Measurements from ENCODE around the gene ARHGEF7. TPM values are rescaled to one million over a fixed set of nuclear protein-coding genes. Genes with fewer than 3 reads are reported as not detected.

Gene ARHGEF7
- total RNA-seq, 4 donors from 2014 or later: 88.7 to 119 (median 110) TPM

- 70 to 71% methylated on average over 7 of the region's 7 CpGs for WGBS, 2 donors
- Histone ChIP-seq H3K36me3 (no peaks in the 10 kb centered on the region), H3K27ac (peak overlapping the region in 1 of 4 donors; percentile 28)
Measured at GRCh38 chr13:111145071-111145470, 30.0 kb downstream of the ARHGEF7 start.

DNA sequence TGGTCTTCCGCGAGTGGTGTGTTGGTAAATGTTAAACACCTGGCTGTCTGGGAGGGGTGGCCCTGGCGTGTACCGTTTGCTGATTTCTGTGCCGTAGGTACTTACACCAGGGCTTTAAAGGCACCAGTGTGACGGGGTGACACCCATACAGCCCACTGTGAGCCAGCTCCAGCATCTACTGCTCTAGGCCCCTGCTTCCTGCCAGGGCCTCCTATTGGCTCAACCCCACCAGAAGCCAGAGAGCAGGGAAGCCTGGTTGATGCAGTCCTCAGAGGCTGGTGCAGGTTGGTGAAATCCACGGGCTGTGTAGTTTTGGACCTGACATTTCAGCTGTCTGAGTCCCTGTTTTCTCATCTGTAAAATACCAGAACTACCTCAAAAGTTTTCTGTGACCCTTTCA lies 30.4 kb downstream of the ARHGEF7 start:
- H3K27ac ChIP-seq: peak overlapping the region in 1 of 4 donors; percentile 28

More at GRCh38 chr13:111145071-111145470, 30.0 kb downstream of the ARHGEF7 start:
- DNase-seq (ENCODE audit: low spot score in 2 of 2): no peak
- TF ChIP-seq, protein P1, sequence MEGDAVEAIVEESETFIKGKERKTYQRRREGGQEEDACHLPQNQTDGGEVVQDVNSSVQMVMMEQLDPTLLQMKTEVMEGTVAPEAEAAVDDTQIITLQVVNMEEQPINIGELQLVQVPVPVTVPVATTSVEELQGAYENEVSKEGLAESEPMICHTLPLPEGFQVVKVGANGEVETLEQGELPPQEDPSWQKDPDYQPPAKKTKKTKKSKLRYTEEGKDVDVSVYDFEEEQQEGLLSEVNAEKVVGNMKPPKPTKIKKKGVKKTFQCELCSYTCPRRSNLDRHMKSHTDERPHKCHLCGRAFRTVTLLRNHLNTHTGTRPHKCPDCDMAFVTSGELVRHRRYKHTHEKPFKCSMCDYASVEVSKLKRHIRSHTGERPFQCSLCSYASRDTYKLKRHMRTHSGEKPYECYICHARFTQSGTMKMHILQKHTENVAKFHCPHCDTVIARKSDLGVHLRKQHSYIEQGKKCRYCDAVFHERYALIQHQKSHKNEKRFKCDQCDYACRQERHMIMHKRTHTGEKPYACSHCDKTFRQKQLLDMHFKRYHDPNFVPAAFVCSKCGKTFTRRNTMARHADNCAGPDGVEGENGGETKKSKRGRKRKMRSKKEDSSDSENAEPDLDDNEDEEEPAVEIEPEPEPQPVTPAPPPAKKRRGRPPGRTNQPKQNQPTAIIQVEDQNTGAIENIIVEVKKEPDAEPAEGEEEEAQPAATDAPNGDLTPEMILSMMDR (IDR thresholded peaks at IDR 0.05): no peak
- no peak for TF ChIP-seq POLR2A (IDR thresholded peaks at IDR 0.05)
- TF ChIP-seq EP300 (IDR thresholded peaks at IDR 0.05): no peak
- no peaks in the 10 kb centered on the region for H3K27me3 ChIP-seq
- H3K9me3 ChIP-seq: no peaks in the 10 kb centered on the region
- peaks cover 0 to 6% (median 0%) of the 10 kb centered on the region in 4 donors for H3K4me1 ChIP-seq
- no peak overlapping the region for H3K4me3 ChIP-seq

DNA sequence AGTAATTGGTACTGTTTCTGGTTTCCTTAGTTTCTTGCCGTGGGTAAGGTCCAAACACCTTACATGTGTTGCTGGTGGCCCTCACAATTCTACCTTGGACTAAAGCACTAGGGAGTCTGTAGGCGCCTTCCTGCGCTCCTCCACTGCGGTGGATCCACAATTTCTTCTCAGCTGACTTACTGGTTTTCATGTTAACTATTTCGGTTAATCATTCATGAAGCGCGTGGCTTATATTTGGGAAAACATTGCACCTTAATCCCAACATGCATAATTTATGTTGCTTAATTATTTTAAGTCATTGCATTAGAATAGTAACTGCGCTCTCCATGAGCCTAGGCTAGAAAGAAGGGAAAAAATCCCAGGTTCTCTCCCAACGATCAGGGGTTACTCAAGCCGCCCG lies 37.7 kb downstream of the ARHGEF7 start:
- Histone ChIP-seq H3K9me3 (no peaks in the 10 kb centered on the region), H3K36me3 (no peaks in the 10 kb centered on the region), H3K27me3 (no peaks in the 10 kb centered on the region), H3K4me1 (peaks cover 0 to 62% (median 19%) of the 10 kb centered on the region in 4 donors), H3K27ac (peak overlapping the region; percentile 87 to 96 (median 94)), H3K4me3 (peak overlapping the region; percentile 72 to 86 (median 85))
- TF ChIP-seq POLR2A (IDR thresholded peaks at IDR 0.05) (no peak), EP300 (IDR thresholded peaks at IDR 0.05) (no peak)
- TF ChIP-seq, protein P1 (IDR thresholded peaks at IDR 0.05): no peak
- 8 to 14% methylated on average over 11 of the region's 11 CpGs for WGBS, 2 donors
- no peak for DNase-seq (ENCODE audit: low spot score in 2 of 2)

More for the DNA sequence above, 30.4 kb downstream of the ARHGEF7 start:
- 80 to 84% methylated on average over 7 of the region's 7 CpGs for WGBS, 2 donors
- no peak for DNase-seq (ENCODE audit: low spot score in 2 of 2)
- Histone ChIP-seq H3K4me1 (peaks cover 0 to 9% (median 0%) of the 10 kb centered on the region in 4 donors), H3K27me3 (no peaks in the 10 kb centered on the region), H3K4me3 (no peak overlapping the region), H3K9me3 (no peaks in the 10 kb centered on the region), H3K36me3 (no peaks in the 10 kb centered on the region)
- TF ChIP-seq EP300 (IDR thresholded peaks at IDR 0.05) (no peak), POLR2A (IDR thresholded peaks at IDR 0.05) (no peak)

DNA sequence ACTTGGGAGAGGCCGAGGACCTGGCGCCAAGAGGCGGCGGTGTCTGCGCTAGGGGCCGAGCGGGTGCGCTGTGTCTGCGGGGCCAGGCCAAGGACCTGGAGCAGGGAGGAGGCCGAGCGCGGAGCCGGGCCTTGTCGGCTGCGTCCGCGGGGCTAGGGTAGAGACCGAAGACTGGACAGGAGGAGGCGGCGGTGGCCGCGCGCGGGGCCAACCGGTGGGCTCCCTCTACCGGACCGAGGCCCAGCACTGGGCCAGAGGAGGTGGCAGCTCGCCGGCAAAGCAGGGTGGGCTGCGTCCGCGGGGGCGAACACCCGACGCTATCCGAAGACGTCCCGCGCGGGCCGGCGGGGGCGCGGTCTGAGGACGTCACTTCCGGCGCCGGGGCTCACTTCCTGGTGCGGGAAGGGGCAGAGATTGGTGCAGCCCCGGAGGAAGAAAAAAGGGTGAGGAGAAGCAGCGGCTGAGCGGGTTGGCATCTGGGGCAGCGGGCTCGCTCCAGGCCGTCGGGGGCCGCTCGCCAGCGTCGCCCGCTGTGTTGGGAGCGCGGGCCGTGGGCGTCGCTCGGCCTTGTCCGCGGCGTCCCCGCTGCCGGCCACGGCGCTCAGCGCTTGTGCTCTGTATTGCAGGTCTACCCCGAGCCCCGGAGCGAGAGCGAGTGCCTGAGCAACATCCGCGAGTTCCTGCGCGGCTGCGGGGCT lies 38.3 kb downstream of the ARHGEF7 start:
- peak; percentile 80 to 87 for DNase-seq (ENCODE audit: low spot score in 2 of 2)
- TF ChIP-seq, protein P1 (IDR thresholded peaks at IDR 0.05): peak in 4 of 5 experiments; percentile 6 to 56 (median 32)
- peak; percentile 65 to 99 for TF ChIP-seq EP300 (IDR thresholded peaks at IDR 0.05)
- peak; percentile 91 to 93 for TF ChIP-seq POLR2A (IDR thresholded peaks at IDR 0.05)
- H3K4me3 ChIP-seq: peak overlapping the region; percentile 72 to 86 (median 85)
- H3K4me1 ChIP-seq: peaks cover 0 to 68% (median 20%) of the 10 kb centered on the region in 4 donors
- no peaks in the 10 kb centered on the region for H3K9me3 ChIP-seq
- 1 to 2% methylated on average over 25 to 50 of the region's 84 CpGs for WGBS, 2 donors
- peak overlapping the region; percentile 87 to 96 (median 94) for H3K27ac ChIP-seq
- no peaks in the 10 kb centered on the region for H3K36me3 ChIP-seq
- H3K27me3 ChIP-seq: no peaks in the 10 kb centered on the region

DNA sequence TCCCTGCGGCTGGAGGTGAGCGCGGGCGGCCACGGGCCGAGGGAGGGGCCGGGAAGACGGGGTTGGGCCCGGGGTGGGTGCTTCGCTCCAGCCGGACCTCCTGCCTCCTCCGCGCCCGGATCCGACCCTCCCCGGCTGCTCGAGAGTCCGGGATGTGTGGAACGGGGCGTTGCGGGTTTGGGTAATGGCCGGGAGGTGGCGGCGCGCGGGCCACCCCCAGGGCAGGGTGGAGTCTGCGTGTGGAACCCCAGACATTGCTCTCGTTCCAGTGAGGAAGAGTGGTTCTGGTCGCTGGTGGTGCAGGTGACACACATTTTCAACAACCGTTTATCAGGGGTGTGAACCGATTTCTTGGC lies 38.8 kb downstream of the ARHGEF7 start:
- Histone ChIP-seq H3K9me3 (no peaks in the 10 kb centered on the region), H3K4me3 (peak overlapping the region; percentile 72 to 86 (median 85)), H3K27ac (peak overlapping the region; percentile 87 to 96 (median 94)), H3K4me1 (peaks cover 0 to 73% (median 21%) of the 10 kb centered on the region in 4 donors), H3K36me3 (no peaks in the 10 kb centered on the region), H3K27me3 (no peaks in the 10 kb centered on the region)
- WGBS, 2 donors: 0% methylated on average over 4 to 9 of the region's 31 CpGs
- TF ChIP-seq, protein P1 (IDR thresholded peaks at IDR 0.05): peak in 3 of 5 experiments; percentile 1 to 13 (median 9)
- TF ChIP-seq POLR2A (IDR thresholded peaks at IDR 0.05): no peak
- no peak for TF ChIP-seq EP300 (IDR thresholded peaks at IDR 0.05)
- DNase-seq (ENCODE audit: low spot score in 2 of 2): peak in 1 of 2 donors; percentile 15
